ENCODE results near the gene DVL2.

DVL2 gene

GRCh38 chr17:7237266-7237760, 3.0 kb upstream of the DVL2 start:
- DNase-seq = no peak

GRCh38 chr17:7236808-7237207, 2.5 kb upstream of the DVL2 start:
- DNase-seq = no peak

GRCh38 chr17:7235693-7236665, 1.7 kb upstream of the DVL2 start:
- peak in 1 of 2 experiments; percentile 35 for DNase-seq

GRCh38 chr17:7233701-7234082, 625 bp downstream of the DVL2 start:
- no peak for DNase-seq

- DNase-seq = no peak
Measured at GRCh38 chr17:7232114-7232513, 2.2 kb downstream of the DVL2 start.

- no peak for DNase-seq
Measured at GRCh38 chr17:7229504-7229903, 4.8 kb downstream of the DVL2 start.

- no peak for DNase-seq
Measured at GRCh38 chr17:7228920-7229319, 5.4 kb downstream of the DVL2 start.

- no peak for DNase-seq
Measured at GRCh38 chr17:7226721-7227710, 7.3 kb downstream of the DVL2 start.

GRCh38 chr17:7225711-7226331, 8.5 kb downstream of the DVL2 start:
- DNase-seq = no peak

GRCh38 chr17:7224661-7225111, 9.6 kb downstream of the DVL2 start:
- DNase-seq = no peak

- no peak for DNase-seq
Measured at GRCh38 chr17:7224110-7224509, 10.2 kb downstream of the DVL2 start.

GRCh38 chr17:7223375-7223774, 10.9 kb downstream of the DVL2 start:
- DNase-seq = no peak

GRCh38 chr17:7222972-7223292, 11.4 kb downstream of the DVL2 start:
- DNase-seq = no peak

GRCh38 chr17:7222093-7222971, 12.0 kb downstream of the DVL2 start:
- DNase-seq = no peak

- DNase-seq = no peak
Measured at GRCh38 chr17:7221278-7222092, 12.8 kb downstream of the DVL2 start.

GRCh38 chr17:7220593-7221277, 13.6 kb downstream of the DVL2 start:
- DNase-seq = peak; percentile 48 to 55

GRCh38 chr17:7219812-7220592, 14.3 kb downstream of the DVL2 start, which contains the start of the genes ACADVL and DLG4:
TSS of gene ACADVL (plus strand) at chr17:7219938. CDS start at chr17:7219985, 47 bp downstream.
TSS of gene DLG4 (minus strand) at chr17:7219836.
- DNase-seq = peak; percentile 71 to 79

GRCh38 chr17:7219229-7219811, 15.0 kb downstream of the DVL2 start:
- DNase-seq = no peak

- no peak for DNase-seq
Measured at GRCh38 chr17:7218758-7219157, 15.6 kb downstream of the DVL2 start.
